H9 (cell line): ENCODE results near the gene IFT27. TPM values are rescaled to one million over a fixed set of nuclear protein-coding genes. Genes with fewer than 3 reads are reported as not detected.

ENCODE experiments used
- DNase-seq: peaks from one replicate; pipeline ENCODE4 v3.0.0-alpha.2; 2017
- H2AFZ ChIP-seq: one replicate; pipeline ENCODE4 v1.6.1; 2013; ENCODE audit warnings: mild to moderate bottlenecking, low read length, control low read depth, moderate library complexity
- H2AK5ac ChIP-seq: 2 replicates; pipeline ENCODE4 v1.6.1; 2013; ENCODE audit warnings: low read length, control low read depth, mixed read lengths; ENCODE audit not compliant: insufficient read length
- H2BK120ac ChIP-seq: one replicate; pipeline ENCODE4 v1.6.1; 2013; ENCODE audit warnings: low read depth, mild to moderate bottlenecking, low read length, control low read depth, inconsistent platforms; ENCODE audit not compliant: poor library complexity, severe bottlenecking
- H2BK12ac ChIP-seq: 2 replicates; pipeline ENCODE4 v1.6.1; 2013; ENCODE audit warnings: low read length, control low read depth, mixed read lengths, low read depth; ENCODE audit not compliant: insufficient read length
- H2BK15ac ChIP-seq: 2 replicates; pipeline ENCODE4 v1.6.1; 2013; ENCODE audit warnings: low read depth, low read length, control low read depth
- H2BK20ac ChIP-seq: one replicate; pipeline ENCODE4 v1.6.1; 2013; ENCODE audit warnings: low read depth, mild to moderate bottlenecking, low read length, control low read depth, inconsistent platforms; ENCODE audit not compliant: poor library complexity, severe bottlenecking
- H2BK5ac ChIP-seq: 2 replicates; pipeline ENCODE4 v1.6.1; 2013; ENCODE audit warnings: low read length, control low read depth, mixed read lengths; ENCODE audit not compliant: insufficient read length
- H3K14ac ChIP-seq: 2 replicates; pipeline ENCODE4 v1.6.1; 2013; ENCODE audit warnings: low read length, control low read depth; ENCODE audit not compliant: insufficient read depth
- H3K18ac ChIP-seq: 2 replicates; pipeline ENCODE4 v1.6.1; 2013; ENCODE audit warnings: low read depth, mild to moderate bottlenecking, mixed read lengths, low read length, control low read depth; ENCODE audit not compliant: insufficient read length
- H3K23ac ChIP-seq: 2 replicates; pipeline ENCODE4 v1.6.1; 2013; ENCODE audit warnings: low read length, control low read depth, mixed read lengths, low read depth; ENCODE audit not compliant: insufficient read length
- H3K23me2 ChIP-seq: 2 replicates; pipeline ENCODE4 v1.6.1; 2013; ENCODE audit warnings: low read depth, mild to moderate bottlenecking, mixed read lengths, low read length, control low read depth; ENCODE audit not compliant: insufficient read length, poor library complexity, severe bottlenecking
- H3K27ac ChIP-seq: 2 replicates; pipeline ENCODE4 v1.5.1; 2013; ENCODE audit warnings: low read length, control low read depth, mixed read lengths, low read depth; ENCODE audit not compliant: insufficient read length
- H3K27me3 ChIP-seq: 2 replicates; pipeline ENCODE4 v1.6.1; 2013; ENCODE audit warnings: low read length, control low read depth, inconsistent platforms; ENCODE audit not compliant: insufficient read depth
- H3K4ac ChIP-seq: 2 replicates; pipeline ENCODE4 v1.6.1; 2013; ENCODE audit warnings: low read depth, mild to moderate bottlenecking, control low read depth, inconsistent platforms, low read length, moderate library complexity
- H3K4me1 ChIP-seq: 2 replicates; pipeline ENCODE4 v1.6.1; 2013; ENCODE audit warnings: low read length, control low read depth, inconsistent platforms; ENCODE audit not compliant: insufficient read depth
- H3K4me2 ChIP-seq: 2 replicates; pipeline ENCODE4 v1.6.1; 2013; ENCODE audit warnings: low read length, control low read depth, mixed read lengths; ENCODE audit not compliant: insufficient read length, insufficient read depth
- H3K56ac ChIP-seq: 2 replicates; pipeline ENCODE4 v1.6.1; 2013; ENCODE audit warnings: low read depth, mild to moderate bottlenecking, mixed read lengths, low read length, control low read depth; ENCODE audit not compliant: insufficient read length
- H3K79me1 ChIP-seq: 2 replicates; pipeline ENCODE4 v1.6.1; 2013; ENCODE audit warnings: low read depth, mild to moderate bottlenecking, moderate library complexity, low read length, control low read depth, inconsistent platforms; ENCODE audit not compliant: insufficient read depth, poor library complexity, severe bottlenecking
- H3K79me2 ChIP-seq: 2 replicates; pipeline ENCODE4 v1.6.1; 2013; ENCODE audit warnings: low read length, control low read depth, inconsistent platforms; ENCODE audit not compliant: insufficient read depth
- H3K9ac ChIP-seq: 2 replicates; pipeline ENCODE4 v1.6.1; 2013; ENCODE audit warnings: low read length, control low read depth, mixed read lengths; ENCODE audit not compliant: insufficient read length; ENCODE audit errors: extremely low read depth
- H3K9me3 ChIP-seq: one replicate; pipeline ENCODE4 v1.6.1; 2013; ENCODE audit warnings: low read depth, low read length, inconsistent platforms; ENCODE audit not compliant: control insufficient read depth
- H3T11ph ChIP-seq: one replicate; pipeline ENCODE4 v1.6.1; 2013; ENCODE audit warnings: mild to moderate bottlenecking, low read length, control low read depth, inconsistent platforms
- H4K20me1 ChIP-seq: one replicate; pipeline ENCODE4 v1.6.1; 2013; ENCODE audit not compliant: control insufficient read depth, insufficient read length, insufficient read depth
- H4K5ac ChIP-seq: 2 replicates; pipeline ENCODE4 v1.6.1; 2013; ENCODE audit warnings: low read depth, mild to moderate bottlenecking, mixed read lengths, low read length, control low read depth; ENCODE audit not compliant: insufficient read length
- H4K8ac ChIP-seq: replicated peaks from 2 replicates; pipeline ENCODE4 v1.6.1; 2013; ENCODE audit warnings: low read length, control low read depth, mixed read lengths, low read depth; ENCODE audit not compliant: insufficient read length
- H4K91ac ChIP-seq: 2 replicates; pipeline ENCODE4 v1.6.1; 2013; ENCODE audit warnings: low read depth, mild to moderate bottlenecking, moderate library complexity, mixed read lengths, low read length, control low read depth; ENCODE audit not compliant: insufficient read length
- H3K27ac Mint-ChIP-seq, 3 experiments: 2 replicates in 2 of 3; 3 replicates in 1 of 3; pipeline ENCODE4 v1.8.0; 2020 to 2021; ENCODE audit warnings: mixed read lengths in 3 of 3, mild to moderate bottlenecking in 1 of 3, moderate library complexity in 1 of 3
- H3K27me3 Mint-ChIP-seq: 2 replicates; pipeline ENCODE4 v1.8.0; 2021; ENCODE audit warnings: low read depth, mild to moderate bottlenecking, moderate library complexity, mixed read lengths
- H3K36me3 Mint-ChIP-seq, 3 experiments: 2 replicates in 2 of 3; 3 replicates in 1 of 3; pipeline ENCODE4 v1.8.0; 2020 to 2021; ENCODE audit warnings: low read depth in 3 of 3, mixed read lengths in 3 of 3; ENCODE audit not compliant: insufficient read depth in 1 of 3
- H3K4me1 Mint-ChIP-seq, 2 experiments: 2 replicates each; pipeline ENCODE4 v1.8.0; 2020; ENCODE audit warnings: mixed read lengths in 2 of 2
- H3K4me3 Mint-ChIP-seq, 2 experiments: 2 replicates in 1 of 2; 3 replicates in 1 of 2; pipeline ENCODE4 v1.8.0; 2020 to 2021; ENCODE audit warnings: mild to moderate bottlenecking in 2 of 2, mixed read lengths in 2 of 2, moderate library complexity in 1 of 2
- H3K9me3 Mint-ChIP-seq, 2 experiments: 2 replicates in 1 of 2; 3 replicates in 1 of 2; pipeline ENCODE4 v1.8.0; 2020; ENCODE audit warnings: mild to moderate bottlenecking in 2 of 2, mixed read lengths in 2 of 2, moderate library complexity in 1 of 2
- CTCF ChIP-seq: fragments of 200-600 bp; sonication (generic); conservative IDR thresholded peaks from 3 replicates; pipeline ENCODE4 v1.8.0; 2021; ENCODE audit warnings: antibody characterized with exemption, mild to moderate bottlenecking
- WGBS: extraction: QIAGEN DNeasy Blood & Tissue Kit; methylation state at CpG from one replicate; pipeline ENCODE4 v1.1.7; 2013; ENCODE audit warnings: missing lambda C conversion rate, low lambda C conversion rate, mixed read lengths; ENCODE audit not compliant: insufficient read length; ENCODE audit errors: extremely low coverage; 5-methylcytosine and 5-hydroxymethylcytosine counted together
- total RNA-seq: library from RNA; stranded (reverse); gene quantifications from 2 replicates; pipeline ENCODE4 v1.2.1, GENCODE V29; 2021

IFT27 gene
- total RNA-seq, 1 experiment from 2014 or later: 43.4 TPM

- Histone ChIP-seq H3K23me2 (peaks cover 2% of the 10 kb centered on the region), H3K4me2 (no peak overlapping the region), H3K4ac (no peak overlapping the region), H3T11ph (no peak overlapping the region), H2BK12ac (no peak overlapping the region), H3K27ac (no peak overlapping the region), H4K91ac (no peak overlapping the region), H3K56ac (no peak overlapping the region), H3K4me1 (no peaks in the 10 kb centered on the region), H3K79me1 (no peaks in the 10 kb centered on the region), H3K18ac (no peak overlapping the region), H3K23ac (no peak overlapping the region), H2BK20ac (no peak overlapping the region), H2AK5ac (no peak overlapping the region), H2BK5ac (no peak overlapping the region), H4K5ac (no peak overlapping the region), H2BK15ac (no peak overlapping the region), H3K79me2 (no peaks in the 10 kb centered on the region), H4K20me1 (no peaks in the 10 kb centered on the region), H3K9me3 (no peaks in the 10 kb centered on the region), H4K8ac (no peak overlapping the region), H3K14ac (no peak overlapping the region), H3K27me3 (no peaks in the 10 kb centered on the region), H3K9ac (no peak overlapping the region), H2AFZ (no peak overlapping the region), H2BK120ac (no peak overlapping the region)
- peaks cover 2% of the 10 kb centered on the region in 2 experiments; a peak in 4 of 5 replicates for H3K9me3 Mint-ChIP-seq
- DNase-seq: no peak
- H3K4me1 Mint-ChIP-seq: peaks cover 16 to 17% of the 10 kb centered on the region in 2 experiments
- H3K27me3 Mint-ChIP-seq: peaks cover 2% of the 10 kb centered on the region
- WGBS: no CpG with 5 or more reads among the region's 13 CpGs
- no peak for TF ChIP-seq CTCF
- no peak overlapping the region for H3K27ac Mint-ChIP-seq
- H3K4me3 Mint-ChIP-seq: no peak overlapping the region
- peaks cover 4 to 21% (median 20%) of the 10 kb centered on the region in 3 experiments; a peak in 5 of 7 replicates for H3K36me3 Mint-ChIP-seq
These were observed 4.4 kb downstream of the IFT27 start for GRCh38 chr22:36771356-36772063.
